ENCODE data around the gene CREB5.

Gene CREB5

DNA sequence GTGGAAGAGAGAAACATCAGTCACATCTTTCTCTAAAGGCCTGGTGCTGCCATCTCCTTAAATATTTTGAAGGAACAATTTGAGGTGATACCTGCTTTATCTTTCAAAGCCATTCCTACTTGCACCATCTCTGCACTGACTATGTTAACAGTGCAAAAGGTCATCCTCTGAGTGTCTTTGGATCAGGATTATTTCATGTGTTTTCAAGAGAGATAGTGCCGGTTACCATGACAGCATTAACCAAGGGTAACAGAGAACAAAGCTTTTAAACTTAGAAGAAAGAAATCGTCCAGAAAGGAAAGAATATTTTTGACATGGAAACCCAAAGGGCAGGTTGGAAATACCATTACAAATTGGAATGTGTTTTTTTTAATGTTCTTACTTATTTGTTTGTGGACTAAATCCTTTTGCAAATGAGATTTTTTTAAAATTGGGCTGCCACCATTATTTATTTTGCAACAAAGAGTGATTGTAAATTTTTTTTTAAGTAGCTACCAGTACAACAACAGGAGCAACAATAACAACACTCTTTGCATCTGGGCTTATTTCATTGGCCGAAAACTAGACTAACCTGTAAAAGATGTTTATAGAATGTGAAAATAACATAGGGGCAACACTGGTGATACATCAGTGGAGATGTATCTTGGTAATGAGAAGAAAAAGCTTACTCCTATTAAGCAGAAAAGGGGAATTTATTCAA is 234.2 kb downstream of the CREB5 start:
- DNase-seq (ENCODE audit: low spot score): no peak

DNA sequence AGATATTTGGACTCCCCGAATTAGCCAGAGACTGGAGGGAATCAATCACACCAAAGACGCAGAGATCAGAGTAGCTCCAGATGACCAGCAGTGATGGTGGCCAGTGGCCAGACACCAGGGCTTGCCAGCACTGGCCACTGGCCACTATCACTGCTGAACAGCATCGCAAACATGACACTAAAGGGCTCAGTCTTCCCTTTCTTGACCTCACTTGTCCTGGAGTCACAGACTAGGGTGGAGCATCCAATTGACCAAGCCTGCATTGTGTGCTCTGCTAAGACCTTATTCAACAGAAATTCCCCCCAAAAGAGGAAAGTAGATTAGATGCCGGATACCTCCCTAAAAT is 234.7 kb downstream of the CREB5 start:
- DNase-seq (ENCODE audit: low spot score): no peak

DNA sequence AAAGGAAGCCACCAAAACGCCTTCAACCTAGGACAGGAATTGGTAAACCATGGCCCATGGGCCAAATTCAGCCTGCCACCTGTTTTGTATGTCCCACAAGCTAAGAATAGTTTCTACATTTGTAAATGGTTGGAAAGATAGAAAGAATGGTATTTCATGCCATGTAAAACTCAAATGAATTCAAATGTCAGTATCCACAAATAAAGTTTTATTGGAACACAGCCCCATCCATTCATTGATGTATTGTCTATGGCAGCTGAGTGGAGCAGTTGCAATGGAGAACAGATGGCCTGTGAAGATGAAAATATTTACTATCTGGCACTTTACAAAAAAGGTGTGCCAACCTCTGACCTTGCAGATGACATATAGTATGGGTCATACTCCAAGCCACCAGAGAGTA is 236.9 kb downstream of the CREB5 start:
- DNase-seq (ENCODE audit: low spot score): no peak

DNA sequence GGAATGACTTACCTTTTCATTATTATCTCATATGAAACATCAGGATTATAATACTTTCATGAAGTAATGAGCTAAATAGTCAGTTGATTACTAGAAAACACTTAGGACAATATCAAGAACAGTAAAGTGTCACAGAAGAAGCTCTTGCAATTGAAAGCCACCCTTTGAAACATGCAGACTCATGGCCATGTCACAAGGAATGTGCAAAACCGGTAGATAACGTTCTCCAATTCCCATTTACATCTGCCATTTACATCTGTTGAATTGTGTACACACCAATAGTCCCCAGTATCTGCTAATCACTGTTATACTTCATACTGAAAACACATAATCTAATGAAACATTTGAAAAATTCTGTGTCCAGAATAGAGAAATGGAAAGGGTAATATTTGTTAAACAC is 237.5 kb downstream of the CREB5 start:
- no peak for DNase-seq (ENCODE audit: low spot score)

DNA sequence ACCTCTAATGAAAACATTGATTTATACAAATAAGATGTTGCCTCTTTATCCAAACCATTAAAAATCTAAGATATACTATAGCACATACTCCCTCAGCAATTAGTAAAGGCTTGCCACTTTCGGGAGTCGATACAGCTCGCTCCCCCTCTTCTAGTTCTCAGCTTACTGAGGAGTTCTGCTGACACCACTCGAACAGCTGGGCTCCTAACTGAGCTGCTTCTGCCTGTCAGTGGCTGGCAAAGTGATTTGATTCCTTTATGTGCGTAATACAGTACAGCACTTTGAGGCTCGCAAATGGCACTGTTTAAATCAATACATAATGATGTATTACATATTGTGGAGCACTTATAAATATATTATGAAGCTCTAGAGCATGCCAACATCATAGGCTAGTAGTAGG is 241.8 kb downstream of the CREB5 start:
- DNase-seq (ENCODE audit: low spot score): no peak

DNA sequence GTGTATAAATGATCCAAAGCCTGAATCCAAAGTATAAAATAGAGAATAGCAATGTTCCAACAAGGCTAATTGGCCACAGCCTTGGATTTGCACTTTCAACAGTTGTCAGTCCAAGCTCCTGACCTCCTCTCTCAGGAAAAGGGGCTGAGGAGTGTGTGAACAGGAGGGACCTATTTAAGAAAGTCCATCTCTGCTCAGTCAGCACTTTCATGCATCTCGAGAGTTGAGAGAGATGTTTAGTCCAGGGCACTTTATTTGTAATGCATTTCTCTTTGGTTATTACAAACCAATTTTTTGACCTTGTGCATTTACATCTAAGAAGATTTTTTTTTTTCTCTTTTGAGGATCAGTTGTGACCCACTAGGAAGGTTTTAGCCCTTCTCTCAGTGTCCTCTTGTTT is 244.2 kb downstream of the CREB5 start:
- no peak for DNase-seq (ENCODE audit: low spot score)

DNA sequence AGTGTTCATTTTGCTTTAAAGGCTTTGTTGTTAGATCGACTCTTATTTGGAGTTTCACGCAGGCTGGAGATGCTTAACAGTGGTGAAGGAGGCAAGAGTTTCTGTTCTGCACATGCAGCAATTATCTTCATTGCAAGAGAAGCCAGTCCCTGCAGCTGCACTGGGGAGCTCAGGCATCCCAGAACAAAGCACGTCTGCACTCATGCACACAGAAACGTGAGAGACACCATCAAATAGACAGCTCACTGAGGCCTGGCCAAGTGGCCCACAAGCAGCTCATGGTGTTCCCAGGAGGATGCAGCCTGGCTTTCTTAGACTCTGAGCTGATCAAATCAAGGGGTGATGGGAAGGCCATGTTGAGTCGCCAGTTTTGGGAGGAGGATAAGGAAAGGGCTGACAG is 246.1 kb downstream of the CREB5 start:
- DNase-seq (ENCODE audit: low spot score): no peak

DNA sequence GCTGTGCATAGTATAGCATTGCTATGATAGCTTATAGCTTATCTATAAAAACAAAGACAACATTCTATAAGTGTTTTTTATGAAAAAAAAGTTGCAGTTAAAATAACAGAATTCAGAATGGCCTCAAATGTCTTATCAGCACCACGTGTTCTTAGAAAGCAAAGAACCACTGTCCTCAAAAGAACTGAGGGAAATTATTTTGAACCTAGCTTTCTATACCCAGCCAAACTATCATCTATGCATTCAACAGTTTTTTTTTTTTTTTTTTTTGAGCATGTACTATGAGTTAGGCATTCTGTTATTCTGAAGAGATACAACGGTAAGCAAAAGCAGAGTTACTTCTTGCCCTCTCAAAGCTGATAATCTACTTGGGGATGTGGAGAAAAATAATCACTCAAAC is 247.8 kb downstream of the CREB5 start:
- no peak for DNase-seq (ENCODE audit: low spot score)

DNA sequence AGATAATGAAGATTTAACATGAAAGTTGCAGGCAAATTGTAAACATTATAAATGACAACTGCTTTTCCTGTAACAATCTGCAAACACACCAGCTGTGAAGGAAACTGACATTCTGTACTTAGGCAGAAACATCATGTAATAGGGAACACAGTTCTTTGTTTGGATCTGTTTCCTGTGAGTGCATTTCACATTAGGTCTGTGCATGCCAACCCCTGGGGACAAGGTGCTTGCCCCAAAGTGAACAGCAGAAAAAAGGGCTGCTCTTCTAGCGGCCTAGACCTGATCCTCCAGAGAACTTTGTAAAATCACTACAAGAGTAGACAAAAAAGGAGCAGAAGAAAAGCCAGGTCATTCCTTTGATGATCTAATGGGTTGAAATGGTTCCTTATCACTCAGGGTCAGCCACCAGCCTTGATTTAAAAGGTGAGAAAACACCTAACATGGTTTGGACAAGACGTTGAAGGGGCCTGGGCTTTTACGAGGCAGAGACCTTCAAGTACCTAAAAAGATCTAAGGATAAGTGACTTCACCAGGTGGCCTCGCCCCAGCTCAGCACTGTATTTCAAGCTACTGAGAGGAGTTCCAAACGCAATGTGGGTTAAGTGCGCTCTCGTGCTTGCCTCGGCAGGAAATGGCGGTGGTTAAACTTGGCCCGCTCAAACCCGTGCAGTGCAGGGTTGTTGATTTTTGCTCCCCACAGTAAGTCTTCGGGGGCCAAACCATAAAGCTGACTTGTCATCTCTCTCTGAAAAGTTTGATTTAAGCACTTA is 249.7 kb downstream of the CREB5 start:
- DNase-seq (ENCODE audit: low spot score): no peak

DNA sequence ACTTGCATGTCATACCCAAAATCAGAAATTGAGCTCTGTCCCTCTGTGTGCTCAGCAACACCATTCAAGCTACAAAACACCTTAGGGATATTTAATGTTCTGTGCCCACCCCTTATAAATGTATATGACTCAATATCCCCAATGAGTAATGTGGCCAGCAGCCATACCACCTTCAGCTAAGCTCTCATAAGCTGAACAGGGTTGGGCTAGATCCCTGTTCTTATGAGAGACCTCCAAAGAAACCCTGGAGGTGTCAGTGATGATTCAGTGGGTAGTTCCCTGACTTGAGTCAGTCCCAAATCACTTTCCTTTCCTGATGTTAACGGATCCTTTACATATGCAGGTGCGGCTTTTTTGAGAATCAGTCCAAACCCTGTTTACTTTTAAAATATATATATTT is 253.8 kb downstream of the CREB5 start:
- no peak for DNase-seq (ENCODE audit: low spot score)

DNA sequence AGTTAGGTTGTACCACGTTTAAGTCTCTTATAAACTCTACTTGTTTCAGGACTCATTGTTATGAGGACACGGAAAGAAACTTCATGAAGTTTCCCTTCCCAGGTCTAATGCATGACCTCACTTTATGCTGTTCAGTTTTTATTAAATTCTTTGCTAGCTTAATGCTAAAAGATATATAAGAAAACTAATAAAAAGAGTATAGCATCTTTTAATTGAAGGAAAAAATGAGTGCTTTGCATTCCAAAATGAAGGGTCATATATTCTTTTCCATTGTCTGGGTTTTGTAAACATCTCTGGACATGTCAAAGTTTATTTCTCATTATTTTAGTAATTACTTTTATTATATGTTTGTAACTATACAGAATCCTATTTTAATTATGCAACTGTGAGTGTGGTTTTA is 255.8 kb downstream of the CREB5 start:
- no peak for DNase-seq (ENCODE audit: low spot score)

DNA sequence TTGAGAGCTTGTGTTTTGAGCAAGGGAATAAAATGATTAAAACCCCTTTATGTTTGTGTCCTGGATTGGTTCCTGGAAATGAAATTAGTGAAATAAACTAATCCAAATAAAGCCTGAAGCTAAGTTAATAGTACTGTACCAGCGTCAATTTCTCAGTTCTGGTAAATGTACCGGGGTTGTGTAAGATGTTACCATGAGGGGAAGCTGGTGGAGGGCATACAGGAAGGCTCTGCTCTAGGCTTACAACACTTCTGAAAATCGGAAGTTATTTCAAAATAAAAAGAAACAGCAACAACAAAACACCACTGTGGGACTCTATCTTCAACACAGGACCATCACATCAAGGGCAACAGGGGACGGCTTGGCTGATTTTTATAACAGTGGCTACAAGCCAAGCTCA is 257.0 kb downstream of the CREB5 start:
- no peak for DNase-seq (ENCODE audit: low spot score)

DNA sequence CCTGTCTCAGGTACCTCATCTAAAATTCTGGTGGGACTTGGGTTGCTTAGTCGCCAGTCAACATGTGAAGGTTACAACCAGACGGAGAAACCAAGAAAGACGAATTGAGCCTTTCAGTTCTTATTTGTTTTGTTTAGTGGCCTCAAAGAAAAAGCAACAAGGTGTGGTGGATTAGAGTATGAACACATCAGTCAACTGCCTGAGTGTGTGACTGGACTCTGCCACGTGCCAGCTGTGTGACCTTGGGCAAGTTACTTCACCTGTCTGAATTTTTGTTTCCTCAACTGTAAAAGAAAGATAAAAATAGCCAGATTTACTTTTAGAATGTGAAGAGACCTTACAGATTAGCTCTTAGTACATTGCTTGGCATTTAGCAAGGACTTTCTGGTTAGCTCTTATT is 259.2 kb downstream of the CREB5 start:
- no peak for DNase-seq (ENCODE audit: low spot score)

DNA sequence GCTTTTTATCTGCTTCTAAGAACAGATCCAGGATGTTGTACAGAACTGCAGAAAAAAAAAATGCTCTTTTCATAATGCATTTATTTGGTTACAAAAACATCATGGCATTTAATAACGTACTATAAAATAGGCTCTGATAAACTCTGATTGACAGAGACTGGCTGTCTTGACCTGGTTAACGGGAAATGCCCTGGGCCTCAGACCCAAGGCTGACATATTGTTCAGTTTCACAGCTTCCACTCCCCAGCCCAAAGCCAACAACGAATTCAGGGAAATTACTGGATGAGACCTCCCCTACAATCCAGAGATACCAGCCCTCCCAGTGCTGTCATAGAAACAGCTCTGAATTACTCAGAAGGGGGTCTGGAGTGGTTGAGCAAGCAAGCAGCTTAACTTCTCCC is 260.1 kb downstream of the CREB5 start:
- DNase-seq (ENCODE audit: low spot score): no peak

DNA sequence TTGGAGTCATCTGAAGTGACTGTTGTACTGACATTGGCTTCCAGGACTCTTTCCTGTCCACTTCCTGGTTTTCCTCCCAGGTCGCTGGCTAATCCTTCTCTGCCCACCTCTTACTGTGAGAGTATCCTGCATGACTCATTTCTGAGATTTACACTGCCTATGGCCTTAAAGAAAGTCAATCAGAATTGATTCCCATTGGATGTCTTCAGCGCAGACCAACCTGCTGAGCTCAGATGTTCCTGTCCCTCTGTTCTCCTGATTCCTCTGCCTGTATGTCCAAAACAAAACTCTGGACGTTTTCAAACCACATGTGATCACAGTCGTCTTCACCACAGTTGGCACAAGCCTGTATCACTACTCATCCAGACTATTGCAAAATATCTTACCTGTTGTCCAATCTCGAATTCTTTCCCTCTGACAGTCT is 262.1 kb downstream of the CREB5 start:
- no peak for DNase-seq (ENCODE audit: low spot score)

DNA sequence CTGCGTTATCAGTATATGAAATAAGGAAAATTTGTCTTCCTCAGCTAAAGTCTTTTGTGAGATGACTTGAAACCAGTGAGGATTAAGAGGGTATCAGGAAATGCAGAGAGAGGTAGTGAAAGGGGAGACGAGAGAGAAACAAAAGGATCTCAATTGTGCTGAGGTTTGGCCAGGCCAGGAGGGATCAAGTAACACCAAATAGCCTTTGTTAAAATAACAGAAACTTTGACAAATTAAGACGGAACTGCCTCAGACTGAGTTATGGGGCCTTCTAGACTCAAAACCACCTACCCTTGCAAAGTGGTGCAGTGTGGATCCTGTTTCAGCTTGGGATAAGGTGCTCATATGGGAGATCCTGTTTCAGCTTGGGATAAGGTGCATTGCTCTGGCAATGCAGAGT is 263.1 kb downstream of the CREB5 start:
- no peak for DNase-seq (ENCODE audit: low spot score)

DNA sequence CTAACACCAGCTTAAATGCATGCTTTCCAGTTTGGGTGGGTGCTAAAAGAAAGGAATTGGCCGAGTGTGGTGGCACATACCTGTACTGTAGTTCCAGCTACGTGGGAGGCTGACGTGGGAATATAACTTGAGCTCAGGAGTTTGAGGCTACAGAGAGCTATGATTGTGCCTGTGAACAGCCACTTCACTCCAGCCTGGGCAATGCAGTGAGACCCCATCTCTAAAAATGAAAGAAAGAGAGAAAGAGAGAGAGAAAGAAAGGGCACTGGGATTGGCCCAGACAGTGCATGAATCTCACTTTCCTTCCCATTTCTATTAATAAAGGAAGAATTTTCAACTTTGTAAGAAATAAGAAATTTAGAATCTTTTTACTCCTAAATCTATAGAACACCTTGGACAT is 265.4 kb downstream of the CREB5 start:
- no peak for DNase-seq (ENCODE audit: low spot score)

DNA sequence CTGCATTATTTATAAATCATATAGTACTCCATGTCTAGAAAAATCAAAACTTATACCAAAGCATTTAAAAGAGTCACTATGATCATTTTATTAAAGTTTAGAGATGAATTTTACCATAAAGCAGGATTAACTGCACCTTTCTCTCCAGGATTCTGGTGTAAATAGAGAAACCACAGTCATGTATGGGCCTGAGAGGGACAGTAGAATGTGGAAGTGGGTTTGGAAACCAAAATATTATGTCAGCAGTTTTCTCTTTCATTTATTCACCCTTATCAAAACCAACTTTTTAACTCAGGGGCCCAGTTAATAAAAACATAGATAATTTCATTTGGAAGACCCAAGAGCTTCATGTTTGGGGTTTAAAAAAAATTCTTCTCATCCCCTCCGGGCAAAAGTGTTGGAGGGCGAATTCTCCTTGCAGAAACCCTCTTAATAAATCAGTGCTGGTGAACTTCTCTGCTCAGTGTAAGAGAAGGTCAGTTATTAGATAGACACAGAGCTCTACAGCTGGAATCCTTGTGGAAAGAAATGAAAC is 266.2 kb downstream of the CREB5 start:
- no peak for DNase-seq (ENCODE audit: low spot score)

DNA sequence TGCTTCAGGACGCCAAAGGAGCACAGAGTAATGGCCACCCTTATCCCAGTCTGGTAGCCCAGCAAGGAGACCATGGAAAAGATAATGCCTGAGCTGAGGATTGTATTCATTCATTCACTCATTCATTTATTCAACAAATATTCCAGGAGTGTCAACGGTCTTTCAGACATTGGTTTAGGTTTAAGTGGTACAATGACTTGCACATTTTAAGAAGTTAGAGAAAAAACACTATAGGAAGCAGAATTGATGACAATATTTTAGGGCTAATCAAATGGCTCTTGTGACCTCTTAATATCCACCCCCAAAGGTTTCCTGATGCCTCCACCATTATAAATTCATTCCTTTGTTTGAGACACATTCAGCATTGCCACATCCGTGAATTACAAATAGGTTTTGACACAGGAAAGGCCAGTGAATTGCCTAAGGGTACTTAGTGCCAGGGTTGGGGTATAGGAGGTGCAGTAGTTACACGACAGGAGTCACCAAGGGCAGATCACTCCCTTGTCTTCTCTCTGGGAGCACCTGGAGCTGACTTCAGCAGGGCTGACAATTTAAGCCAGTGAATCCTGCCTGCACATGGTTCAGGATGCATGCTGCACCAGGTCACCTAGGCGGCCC is 269.5 kb downstream of the CREB5 start:
- DNase-seq (ENCODE audit: low spot score): no peak

DNA sequence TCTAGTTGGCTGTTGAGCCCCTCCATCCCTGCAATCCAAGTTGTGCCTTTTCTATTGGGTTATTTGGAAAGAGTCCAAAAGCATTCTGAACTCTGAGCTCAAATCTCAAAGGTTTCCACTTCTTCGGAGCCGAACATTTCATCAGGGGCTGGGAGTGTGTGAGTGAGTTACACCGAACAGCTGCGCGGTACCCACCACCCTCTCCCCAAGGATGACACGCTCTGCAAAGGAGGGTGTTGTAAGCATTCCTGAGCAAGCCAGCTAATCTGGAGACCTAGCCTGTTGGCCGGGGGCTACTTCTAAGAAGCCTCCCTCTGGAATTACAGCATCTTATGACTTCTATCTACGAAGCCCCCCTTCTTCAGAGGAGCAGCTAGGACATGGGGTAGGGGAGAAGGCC is 270.5 kb downstream of the CREB5 start:
- DNase-seq (ENCODE audit: low spot score): no peak

DNA sequence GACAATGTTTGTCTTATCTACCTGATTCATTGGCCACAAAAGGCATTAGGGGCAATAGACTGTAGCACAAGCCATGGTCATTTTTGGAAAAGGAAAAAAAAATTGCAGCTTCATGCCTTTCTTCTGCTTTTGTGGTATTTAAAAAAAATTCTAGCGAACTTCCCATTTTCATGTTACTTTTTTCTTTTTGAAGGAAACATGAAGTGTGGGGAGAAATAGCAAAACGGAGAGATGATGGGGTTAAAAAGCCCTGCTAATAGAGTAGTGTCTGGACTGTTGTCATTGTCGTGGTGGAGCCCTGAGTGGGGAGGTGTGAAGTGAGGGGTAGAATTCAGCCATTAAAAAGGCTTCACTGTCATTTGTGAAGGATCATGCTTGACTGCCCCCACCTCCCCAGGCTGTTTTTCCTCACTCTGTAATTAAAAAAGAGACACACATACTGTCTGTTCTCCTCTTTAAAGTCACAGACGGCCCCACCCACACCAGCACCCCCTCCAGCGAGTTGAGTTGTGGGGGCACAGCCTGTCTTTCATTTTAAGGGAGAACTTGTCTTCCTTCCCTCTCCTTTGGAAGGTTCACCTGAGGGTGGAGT is 272.4 kb downstream of the CREB5 start:
- DNase-seq (ENCODE audit: low spot score): no peak

DNA sequence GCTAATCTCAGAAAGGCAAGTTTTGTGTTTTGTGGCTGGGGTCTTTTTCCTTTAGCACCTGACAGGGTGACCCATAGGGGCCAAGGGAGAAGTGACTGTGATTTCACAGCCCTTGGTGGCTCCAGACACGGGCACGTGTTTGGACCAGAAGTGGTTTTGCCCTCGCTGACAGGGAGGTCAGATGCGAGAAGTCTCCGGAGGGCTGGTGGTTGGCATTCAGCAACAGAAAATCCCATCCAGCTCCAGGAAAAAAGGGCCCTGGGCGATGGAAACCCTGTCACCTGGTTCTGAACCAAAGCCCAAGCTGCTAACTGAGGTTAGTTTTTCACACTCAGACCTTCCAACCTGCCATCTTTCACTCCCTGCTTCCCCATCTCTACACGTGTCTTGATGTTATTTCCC is 272.9 kb downstream of the CREB5 start:
- DNase-seq (ENCODE audit: low spot score): peak; percentile 23
